Fibroblast of lung (primary cell): ENCODE data around the gene MSANTD1. TPM values are rescaled to one million over a fixed set of nuclear protein-coding genes. Genes with fewer than 3 reads are reported as not detected.

Experiments
- DNase-seq, 2 donors: peaks; one replicate each; pipeline versions ENCODE4 v3.0.0 to v3.0.0-alpha.2; 2010; ENCODE audit warnings: low read depth in 2 of 2
- H2AFZ ChIP-seq: 2 replicates; pipeline ENCODE4 v1.5.1; 2012; ENCODE audit warnings: low read length, control low read depth, inconsistent platforms
- H3K27ac ChIP-seq: 2 replicates; pipeline ENCODE4 v1.5.1; 2011; ENCODE audit warnings: low read length, control low read depth; ENCODE audit not compliant: insufficient read depth
- H3K27me3 ChIP-seq: 2 replicates; pipeline ENCODE4 v1.5.1; 2011; ENCODE audit warnings: mild to moderate bottlenecking, low read length; ENCODE audit not compliant: control insufficient read depth, insufficient read depth
- H3K36me3 ChIP-seq: 2 replicates; pipeline ENCODE4 v1.5.1; 2011; ENCODE audit warnings: low read length; ENCODE audit not compliant: control insufficient read depth, insufficient read depth
- H3K4me1 ChIP-seq: 2 replicates; pipeline ENCODE4 v1.5.1; 2011; ENCODE audit warnings: low read length; ENCODE audit not compliant: control insufficient read depth, insufficient read depth; ENCODE audit errors: extremely low read depth
- H3K4me2 ChIP-seq: 2 replicates; pipeline ENCODE4 v1.5.1; 2011; ENCODE audit warnings: low read length, control low read depth; ENCODE audit not compliant: insufficient read depth; ENCODE audit errors: extremely low read depth
- H3K4me3 ChIP-seq, 4 experiments: fragments of 200-600 bp in 1 of 4; sonication (generic) in 1 of 4; replicated peaks in 1 of 4; 2 replicates each; pipeline ENCODE4 v1.5.1; 2011 to 2016; ENCODE audit warnings: low read length in 4 of 4, low read depth in 3 of 4, mild to moderate bottlenecking in 3 of 4, control low read depth in 2 of 4, inconsistent platforms in 1 of 4, mixed read lengths in 1 of 4; ENCODE audit not compliant: insufficient read depth in 1 of 4; ENCODE audit errors: control extremely low read depth in 1 of 4
- H3K79me2 ChIP-seq: 2 replicates; pipeline ENCODE4 v1.5.1; 2012; ENCODE audit warnings: mild to moderate bottlenecking, low read length, inconsistent platforms; ENCODE audit not compliant: control insufficient read depth, insufficient read depth
- H3K9ac ChIP-seq: 2 replicates; pipeline ENCODE4 v1.5.1; 2011; ENCODE audit warnings: mild to moderate bottlenecking, low read length, control low read depth; ENCODE audit not compliant: insufficient read depth
- H3K9me3 ChIP-seq: 2 replicates; pipeline ENCODE4 v1.5.1; 2012; ENCODE audit warnings: low read depth, low read length; ENCODE audit not compliant: control insufficient read depth, insufficient read depth
- H4K20me1 ChIP-seq: 2 replicates; pipeline ENCODE4 v1.5.1; 2011; ENCODE audit warnings: low read length; ENCODE audit not compliant: control insufficient read depth, insufficient read depth; ENCODE audit errors: extremely low read depth
- EZH2 ChIP-seq: IDR thresholded peaks from 2 replicates; pipeline ENCODE4 v1.5.1; 2012; ENCODE audit warnings: low read length, control low read depth, mild to moderate bottlenecking; ENCODE audit errors: missing control alignments
- polyA plus RNA-seq, 2 donors: library from polyadenylated mRNA; depleted of rRNA in 1 of 2; stranded (reverse) in 1 of 2; unstranded in 1 of 2; fragments of >200 nt; gene quantifications; 2 replicates each; pipeline ENCODE4 v1.2.1, GENCODE V29; 2011 to 2012; ENCODE audit warnings: missing spikeins in 1 of 2
- total RNA-seq: library from RNA; depleted of rRNA; stranded (reverse); fragments of >200 nt; gene quantifications from 2 replicates; pipeline ENCODE4 v1.2.1, GENCODE V29; 2014
- TF ChIP-seq, protein P1 (sequence below), 2 donors: IDR thresholded peaks in 1 of 2; conservative IDR thresholded peaks in 1 of 2; 1 replicate in 1 of 2; 2 replicates in 1 of 2; pipeline ENCODE4 v1.5.1; 2011 to 2012; ENCODE audit warnings: low read length in 2 of 2, control low read depth in 1 of 2, inconsistent platforms in 1 of 2, low read depth in 1 of 2, mild to moderate bottlenecking in 1 of 2

Gene MSANTD1
- total and polyA plus RNA-seq, 2 donors (not counting 1 experiment from before 2014, with no cell fraction given) = 0.50 TPM; not detected in 1

- H3K36me3 ChIP-seq = peaks cover 6% of the 10 kb centered on the region
- TF ChIP-seq EZH2 = no peak
- TF ChIP-seq, protein P1, sequence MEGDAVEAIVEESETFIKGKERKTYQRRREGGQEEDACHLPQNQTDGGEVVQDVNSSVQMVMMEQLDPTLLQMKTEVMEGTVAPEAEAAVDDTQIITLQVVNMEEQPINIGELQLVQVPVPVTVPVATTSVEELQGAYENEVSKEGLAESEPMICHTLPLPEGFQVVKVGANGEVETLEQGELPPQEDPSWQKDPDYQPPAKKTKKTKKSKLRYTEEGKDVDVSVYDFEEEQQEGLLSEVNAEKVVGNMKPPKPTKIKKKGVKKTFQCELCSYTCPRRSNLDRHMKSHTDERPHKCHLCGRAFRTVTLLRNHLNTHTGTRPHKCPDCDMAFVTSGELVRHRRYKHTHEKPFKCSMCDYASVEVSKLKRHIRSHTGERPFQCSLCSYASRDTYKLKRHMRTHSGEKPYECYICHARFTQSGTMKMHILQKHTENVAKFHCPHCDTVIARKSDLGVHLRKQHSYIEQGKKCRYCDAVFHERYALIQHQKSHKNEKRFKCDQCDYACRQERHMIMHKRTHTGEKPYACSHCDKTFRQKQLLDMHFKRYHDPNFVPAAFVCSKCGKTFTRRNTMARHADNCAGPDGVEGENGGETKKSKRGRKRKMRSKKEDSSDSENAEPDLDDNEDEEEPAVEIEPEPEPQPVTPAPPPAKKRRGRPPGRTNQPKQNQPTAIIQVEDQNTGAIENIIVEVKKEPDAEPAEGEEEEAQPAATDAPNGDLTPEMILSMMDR (conservative IDR thresholded peaks at IDR 0.05 in 1 of 2, IDR thresholded peaks at IDR 0.05 in 1 of 2; ENCODE audit: low read depth in 1 of 2, low read length in 2 of 2) = no peak
Measured at GRCh38 chr4:3237266-3237665, 11.7 kb upstream of the MSANTD1 start.

GRCh38 chr4:3237712-3238560, 11.0 kb upstream of the MSANTD1 start:
- H3K27me3 ChIP-seq = no peaks in the 10 kb centered on the region
- TF ChIP-seq, protein P1 (conservative IDR thresholded peaks at IDR 0.05 in 1 of 2, IDR thresholded peaks at IDR 0.05 in 1 of 2; ENCODE audit: low read depth in 1 of 2, low read length in 2 of 2) = no peak
- TF ChIP-seq EZH2 = no peak
- no peak overlapping the region for H3K27ac ChIP-seq
- no peak overlapping the region for H3K9ac ChIP-seq
- no peak overlapping the region for H2AFZ ChIP-seq
- H3K4me1 ChIP-seq = peaks cover 2% of the 10 kb centered on the region
- H3K9me3 ChIP-seq = no peaks in the 10 kb centered on the region
- peaks cover 9% of the 10 kb centered on the region for H3K36me3 ChIP-seq
- no peaks in the 10 kb centered on the region for H3K79me2 ChIP-seq
- no peak for DNase-seq
- no peaks in the 10 kb centered on the region for H4K20me1 ChIP-seq
- no peak overlapping the region for H3K4me2 ChIP-seq
- no peak overlapping the region for H3K4me3 ChIP-seq

More at GRCh38 chr4:3237266-3237665, 11.7 kb upstream of the MSANTD1 start:
- no peak overlapping the region for H2AFZ ChIP-seq
- H3K9me3 ChIP-seq = no peaks in the 10 kb centered on the region
- H3K27me3 ChIP-seq = no peaks in the 10 kb centered on the region
- no peak overlapping the region for H3K4me3 ChIP-seq
- H3K9ac ChIP-seq = no peak overlapping the region
- no peak overlapping the region for H3K27ac ChIP-seq
- peaks cover 2% of the 10 kb centered on the region for H3K4me1 ChIP-seq
- DNase-seq = no peak
- H3K4me2 ChIP-seq = no peak overlapping the region
- no peaks in the 10 kb centered on the region for H4K20me1 ChIP-seq
- no peaks in the 10 kb centered on the region for H3K79me2 ChIP-seq

DNA sequence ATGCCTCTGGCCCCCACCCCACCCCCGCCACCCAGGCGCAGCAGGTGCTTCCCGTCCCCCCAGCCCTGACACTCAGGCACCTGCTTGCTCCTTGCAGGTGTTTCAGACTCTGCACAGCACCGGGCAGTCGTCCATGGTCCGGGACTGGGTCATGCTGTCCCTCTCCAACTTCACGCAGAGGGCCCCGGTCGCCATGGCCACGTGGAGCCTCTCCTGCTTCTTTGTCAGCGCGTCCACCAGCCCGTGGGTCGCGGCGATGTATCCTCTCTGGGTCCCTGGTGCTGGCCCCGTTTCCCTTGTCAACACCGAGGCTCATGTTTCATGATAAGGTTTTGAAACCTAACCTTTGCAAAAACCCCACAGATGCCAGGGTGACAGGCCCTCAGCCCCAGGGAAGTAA, 10.2 kb upstream of the MSANTD1 start:
- Histone ChIP-seq H3K79me2 (no peaks in the 10 kb centered on the region), H2AFZ (no peak overlapping the region), H4K20me1 (no peaks in the 10 kb centered on the region), H3K27me3 (no peaks in the 10 kb centered on the region), H3K4me3 (no peak overlapping the region), H3K9ac (no peak overlapping the region), H3K36me3 (peaks cover 7% of the 10 kb centered on the region), H3K4me2 (no peak overlapping the region), H3K27ac (no peak overlapping the region), H3K4me1 (peaks cover 2% of the 10 kb centered on the region), H3K9me3 (no peaks in the 10 kb centered on the region)
- TF ChIP-seq, protein P1 (conservative IDR thresholded peaks at IDR 0.05 in 1 of 2, IDR thresholded peaks at IDR 0.05 in 1 of 2; ENCODE audit: low read depth in 1 of 2, low read length in 2 of 2) = no peak
- TF ChIP-seq EZH2 = no peak
- no peak for DNase-seq
